Chondrocyte (in vitro differentiated cells): ENCODE data around the gene IL15RA. TPM values are rescaled to one million over a fixed set of nuclear protein-coding genes. Genes with fewer than 3 reads are reported as not detected.

ENCODE experiments used
- DNase-seq: peaks from one replicate; pipeline ENCODE4 v3.0.0; 2021; ENCODE audit warnings: mixed read lengths, low spot score
- H3K27ac Mint-ChIP-seq: one replicate; pipeline ENCODE4 v1.8.0; 2021; ENCODE audit warnings: mild to moderate bottlenecking, moderate library complexity, mixed read lengths; ENCODE audit not compliant: unreplicated experiment
- H3K27me3 Mint-ChIP-seq: 2 replicates; pipeline ENCODE4 v1.8.0; 2021; ENCODE audit warnings: low read depth, mixed read lengths
- H3K36me3 Mint-ChIP-seq: 2 replicates; pipeline ENCODE4 v1.8.0; 2021; ENCODE audit warnings: low read depth, mixed read lengths
- H3K4me1 Mint-ChIP-seq: 2 replicates; pipeline ENCODE4 v1.8.0; 2021; ENCODE audit warnings: low read depth, mild to moderate bottlenecking, mixed read lengths
- H3K4me3 Mint-ChIP-seq: one replicate; pipeline ENCODE4 v1.8.0; 2021; ENCODE audit warnings: mild to moderate bottlenecking, moderate library complexity, mixed read lengths; ENCODE audit not compliant: unreplicated experiment
- H3K9me3 Mint-ChIP-seq: 2 replicates; pipeline ENCODE4 v1.8.0; 2021; ENCODE audit warnings: low read depth, mixed read lengths
- total RNA-seq: library from RNA; stranded (reverse); gene quantifications from 3 replicates; pipeline ENCODE4 v1.2.1, GENCODE V29; 2021
- TF ChIP-seq, protein P1 (sequence below): fragments of 200-600 bp; sonication (generic); IDR thresholded peaks from 2 replicates; pipeline ENCODE4 v1.5.0; 2021; ENCODE audit warnings: antibody characterized with exemption, mild to moderate bottlenecking, moderate library complexity

IL15RA gene
- total RNA-seq, 1 donor from 2014 or later = 0.65 TPM

DNA sequence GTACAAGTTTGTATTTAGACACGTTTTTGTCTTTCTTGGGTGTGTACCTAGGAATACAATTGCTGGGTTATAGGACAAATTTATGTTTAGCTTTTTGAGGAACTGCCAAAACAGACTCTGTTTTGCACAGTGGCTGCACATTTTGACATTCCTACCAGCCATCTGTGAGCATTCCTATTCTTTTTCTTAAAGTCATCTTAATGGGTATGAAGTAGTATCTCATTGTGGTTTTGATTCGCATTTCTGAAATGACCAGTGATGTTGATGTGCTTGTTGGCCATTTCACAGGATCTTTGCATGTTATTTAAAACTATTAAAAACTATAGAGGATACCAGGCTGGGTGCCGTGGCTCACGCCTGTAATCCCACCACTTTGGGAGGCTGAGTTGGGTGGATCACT is 32.6 kb upstream of the IL15RA start:
- Mint-ChIP-seq H3K27ac (no peak overlapping the region), H3K9me3 (peaks cover 17% of the 10 kb centered on the region), H3K4me3 (no peak overlapping the region), H3K36me3 (peaks cover 5% of the 10 kb centered on the region), H3K4me1 (no peaks in the 10 kb centered on the region), H3K27me3 (peaks cover 26% of the 10 kb centered on the region)
- no peak for DNase-seq
- TF ChIP-seq, protein P1, sequence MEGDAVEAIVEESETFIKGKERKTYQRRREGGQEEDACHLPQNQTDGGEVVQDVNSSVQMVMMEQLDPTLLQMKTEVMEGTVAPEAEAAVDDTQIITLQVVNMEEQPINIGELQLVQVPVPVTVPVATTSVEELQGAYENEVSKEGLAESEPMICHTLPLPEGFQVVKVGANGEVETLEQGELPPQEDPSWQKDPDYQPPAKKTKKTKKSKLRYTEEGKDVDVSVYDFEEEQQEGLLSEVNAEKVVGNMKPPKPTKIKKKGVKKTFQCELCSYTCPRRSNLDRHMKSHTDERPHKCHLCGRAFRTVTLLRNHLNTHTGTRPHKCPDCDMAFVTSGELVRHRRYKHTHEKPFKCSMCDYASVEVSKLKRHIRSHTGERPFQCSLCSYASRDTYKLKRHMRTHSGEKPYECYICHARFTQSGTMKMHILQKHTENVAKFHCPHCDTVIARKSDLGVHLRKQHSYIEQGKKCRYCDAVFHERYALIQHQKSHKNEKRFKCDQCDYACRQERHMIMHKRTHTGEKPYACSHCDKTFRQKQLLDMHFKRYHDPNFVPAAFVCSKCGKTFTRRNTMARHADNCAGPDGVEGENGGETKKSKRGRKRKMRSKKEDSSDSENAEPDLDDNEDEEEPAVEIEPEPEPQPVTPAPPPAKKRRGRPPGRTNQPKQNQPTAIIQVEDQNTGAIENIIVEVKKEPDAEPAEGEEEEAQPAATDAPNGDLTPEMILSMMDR = no peak

DNA sequence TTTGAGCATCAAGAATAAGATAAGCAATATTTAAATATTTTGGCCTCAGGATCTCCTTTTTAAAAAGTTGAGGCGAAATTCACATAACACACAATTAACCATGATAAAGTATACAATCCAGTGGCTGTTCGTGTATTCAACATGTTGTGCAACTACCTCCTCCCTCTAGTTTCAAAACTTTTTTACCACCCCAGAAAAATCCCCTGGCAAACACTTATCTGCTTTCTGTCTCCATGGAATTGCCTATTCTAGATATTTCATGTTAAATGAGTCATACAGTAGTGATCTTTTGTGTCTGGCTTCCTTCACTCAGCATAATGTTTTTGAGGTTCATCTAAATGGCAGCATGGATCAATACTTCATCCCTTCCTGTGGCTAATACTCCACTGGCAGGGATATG is 31.8 kb upstream of the IL15RA start:
- H3K27ac Mint-ChIP-seq = no peak overlapping the region
- DNase-seq = no peak
- peaks cover 17% of the 10 kb centered on the region for H3K9me3 Mint-ChIP-seq
- H3K4me1 Mint-ChIP-seq = no peaks in the 10 kb centered on the region
- H3K4me3 Mint-ChIP-seq = no peak overlapping the region
- TF ChIP-seq, protein P1 = no peak
- H3K36me3 Mint-ChIP-seq = peaks cover 5% of the 10 kb centered on the region
- peaks cover 33% of the 10 kb centered on the region for H3K27me3 Mint-ChIP-seq

DNA sequence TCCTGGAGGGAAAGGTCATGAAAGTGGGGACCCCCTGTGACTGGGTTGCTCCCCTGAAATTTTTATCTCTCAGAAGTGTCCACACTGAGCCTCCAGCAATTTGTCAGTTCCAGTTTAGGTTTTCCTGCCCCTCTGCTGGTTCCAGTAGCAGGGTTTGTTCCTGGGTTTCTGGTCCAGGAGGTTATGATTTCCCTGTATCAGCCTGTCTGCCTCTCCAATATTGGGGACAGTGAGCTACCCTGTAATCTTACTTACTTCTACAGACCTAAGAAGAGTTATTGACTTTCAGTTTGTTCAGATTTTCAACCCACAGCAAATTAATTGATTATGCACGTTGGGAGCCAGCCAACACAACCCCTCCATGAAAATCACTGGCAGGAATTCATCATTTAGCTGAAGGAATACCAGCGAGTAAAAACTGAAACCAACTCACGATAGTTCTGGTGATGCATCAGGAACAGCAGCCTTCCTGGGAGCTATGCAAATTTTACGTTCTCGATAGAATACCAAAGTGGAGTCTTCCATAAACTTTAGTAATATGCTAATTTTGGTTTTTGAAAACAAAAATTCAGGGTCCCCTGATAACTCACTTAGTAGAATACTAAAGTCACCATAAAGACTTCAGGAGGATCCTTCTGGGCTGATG is 31.3 kb upstream of the IL15RA start:
- no peak overlapping the region for H3K4me3 Mint-ChIP-seq
- TF ChIP-seq, protein P1 = no peak
- H3K27me3 Mint-ChIP-seq = peaks cover 39% of the 10 kb centered on the region
- H3K27ac Mint-ChIP-seq = no peak overlapping the region
- H3K9me3 Mint-ChIP-seq = peaks cover 17% of the 10 kb centered on the region
- H3K4me1 Mint-ChIP-seq = no peaks in the 10 kb centered on the region
- peaks cover 5% of the 10 kb centered on the region for H3K36me3 Mint-ChIP-seq
- DNase-seq = no peak

DNA sequence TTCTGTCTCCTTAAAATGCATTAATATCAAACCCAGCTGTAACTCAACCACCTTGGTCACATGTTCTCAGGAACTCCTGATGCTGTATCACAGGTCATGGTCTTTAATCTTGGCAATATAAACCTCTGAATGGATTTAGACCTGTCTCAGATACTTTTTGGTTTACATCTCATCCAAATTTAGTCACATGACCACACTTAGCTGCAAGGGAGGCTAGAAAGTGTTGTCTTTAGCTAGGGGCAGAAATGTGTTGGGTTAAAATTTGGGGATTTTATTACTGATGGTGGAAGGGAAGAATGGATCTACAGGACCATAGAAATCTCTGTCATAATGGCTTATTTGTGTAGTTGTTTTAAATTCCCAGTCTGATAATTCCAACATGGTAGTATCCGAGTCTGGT is 29.6 kb upstream of the IL15RA start:
- H3K36me3 Mint-ChIP-seq = peaks cover 5% of the 10 kb centered on the region
- peaks cover 19% of the 10 kb centered on the region for H3K9me3 Mint-ChIP-seq
- H3K27me3 Mint-ChIP-seq = peaks cover 43% of the 10 kb centered on the region
- H3K27ac Mint-ChIP-seq = no peak overlapping the region
- no peak overlapping the region for H3K4me3 Mint-ChIP-seq
- H3K4me1 Mint-ChIP-seq = no peaks in the 10 kb centered on the region
- TF ChIP-seq, protein P1 = no peak
- DNase-seq = no peak

DNA sequence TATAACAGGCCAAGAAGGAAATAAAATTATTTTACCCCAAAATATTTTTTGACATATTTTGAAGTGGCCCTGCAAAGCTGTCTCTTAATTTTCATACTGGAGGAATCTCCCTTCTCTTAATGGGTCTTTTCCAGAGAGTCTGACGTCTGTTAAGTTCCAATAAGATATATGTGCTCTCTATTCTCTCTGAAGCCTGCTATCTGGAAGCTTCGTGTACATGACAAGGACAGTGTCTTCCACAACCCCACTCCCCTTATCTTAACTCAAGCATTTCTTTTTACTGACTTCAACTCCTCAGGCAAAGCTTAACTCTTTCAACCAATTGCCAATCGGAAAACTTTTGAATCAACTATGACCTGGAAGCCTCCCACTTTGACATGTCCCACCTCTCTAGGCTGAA is 29.2 kb upstream of the IL15RA start:
- H3K36me3 Mint-ChIP-seq = peaks cover 5% of the 10 kb centered on the region
- TF ChIP-seq, protein P1 = no peak
- H3K4me1 Mint-ChIP-seq = no peaks in the 10 kb centered on the region
- peaks cover 19% of the 10 kb centered on the region for H3K9me3 Mint-ChIP-seq
- H3K27me3 Mint-ChIP-seq = peaks cover 42% of the 10 kb centered on the region
- no peak overlapping the region for H3K27ac Mint-ChIP-seq
- DNase-seq = no peak
- H3K4me3 Mint-ChIP-seq = no peak overlapping the region
